ENCODE measurements around the gene NOS1AP.
"Not testable (repeated sequence)": the region's sequence is repeated elsewhere in the genome, so short reads cannot be mapped to it uniquely, and the experiment has no call there.

NOS1AP gene

DNA sequence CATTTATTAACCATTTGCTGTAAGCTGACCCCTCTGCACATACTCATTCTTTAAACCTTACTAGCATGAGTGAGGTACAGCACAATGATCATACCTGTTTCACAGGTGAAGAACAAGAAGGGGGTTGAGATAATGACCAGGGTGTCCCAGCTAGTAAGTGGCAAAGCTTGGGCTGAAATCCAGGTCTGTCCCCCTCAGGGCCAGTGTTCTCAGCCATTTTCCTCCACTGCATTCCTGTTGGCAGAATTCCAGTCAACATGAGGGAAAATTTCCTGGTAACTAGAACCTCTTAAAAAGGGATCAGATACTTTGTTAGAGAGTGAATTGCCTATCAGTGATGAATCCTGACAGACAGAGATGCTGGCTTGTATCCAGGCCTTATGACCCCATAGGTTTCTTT, 259.0 kb downstream of the NOS1AP start:
- no peak for DNase-seq (ENCODE audit: low read depth, low spot score)

DNA sequence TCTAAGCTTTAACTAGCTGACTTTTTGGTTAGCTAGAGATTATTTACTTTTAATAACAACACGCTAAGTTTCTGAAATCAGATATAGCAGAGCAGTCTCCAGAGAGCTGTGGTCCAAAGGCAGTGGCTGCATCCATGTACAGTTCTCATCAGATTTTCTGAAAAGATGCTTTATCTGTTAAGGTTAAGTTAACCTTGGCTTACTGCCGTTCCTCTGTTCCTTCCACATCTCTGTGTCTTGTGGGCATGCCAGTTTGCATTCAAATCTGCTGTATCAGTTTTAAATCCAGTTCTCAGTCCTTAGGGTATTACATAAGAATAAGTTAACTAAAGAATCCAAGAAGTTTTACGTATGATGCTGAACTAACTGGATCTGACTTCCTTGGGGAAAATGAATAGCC, 260.3 kb downstream of the NOS1AP start:
- no peak for DNase-seq (ENCODE audit: low read depth, low spot score)

DNA sequence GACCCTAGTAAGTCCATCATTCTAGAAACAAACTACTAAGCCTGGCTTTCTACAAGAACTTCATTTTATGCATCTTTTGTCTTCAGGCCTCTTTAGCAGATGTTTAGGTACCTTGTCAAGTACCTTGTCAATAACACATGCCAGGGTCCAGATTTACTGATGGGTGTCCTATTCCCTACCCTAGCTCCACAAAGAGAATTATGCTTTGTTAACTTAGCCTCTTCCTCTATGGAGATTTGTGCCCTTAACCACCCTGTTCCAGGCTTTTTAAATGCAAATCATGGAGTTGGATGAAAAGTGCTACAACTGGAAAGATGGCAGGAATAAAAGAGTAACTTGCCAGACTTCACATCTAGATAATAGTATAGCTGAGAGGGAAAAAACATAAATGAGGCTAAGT, 264.5 kb downstream of the NOS1AP start:
- no peak for DNase-seq (ENCODE audit: low read depth, low spot score)

DNA sequence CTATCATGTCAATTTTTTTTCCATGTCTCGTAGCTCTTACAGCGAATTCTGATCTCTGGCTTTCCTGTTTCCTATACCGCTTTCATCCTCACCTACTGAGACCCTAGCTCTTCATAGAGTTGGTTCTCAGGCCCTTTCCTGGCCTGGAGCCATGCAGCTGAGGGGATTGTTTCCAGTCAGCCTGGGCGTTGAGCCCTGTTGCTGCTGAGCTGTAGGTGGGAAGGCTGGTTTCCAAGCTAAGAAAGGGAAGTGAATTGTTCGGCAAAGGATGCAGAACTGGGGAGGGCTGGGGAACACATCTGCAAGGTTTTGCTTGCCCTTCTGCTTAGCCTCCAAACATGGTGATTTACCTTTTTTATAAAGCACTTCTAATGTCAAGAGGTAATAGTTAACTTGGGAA, 265.6 kb downstream of the NOS1AP start:
- no peak for DNase-seq (ENCODE audit: low read depth, low spot score)

DNA sequence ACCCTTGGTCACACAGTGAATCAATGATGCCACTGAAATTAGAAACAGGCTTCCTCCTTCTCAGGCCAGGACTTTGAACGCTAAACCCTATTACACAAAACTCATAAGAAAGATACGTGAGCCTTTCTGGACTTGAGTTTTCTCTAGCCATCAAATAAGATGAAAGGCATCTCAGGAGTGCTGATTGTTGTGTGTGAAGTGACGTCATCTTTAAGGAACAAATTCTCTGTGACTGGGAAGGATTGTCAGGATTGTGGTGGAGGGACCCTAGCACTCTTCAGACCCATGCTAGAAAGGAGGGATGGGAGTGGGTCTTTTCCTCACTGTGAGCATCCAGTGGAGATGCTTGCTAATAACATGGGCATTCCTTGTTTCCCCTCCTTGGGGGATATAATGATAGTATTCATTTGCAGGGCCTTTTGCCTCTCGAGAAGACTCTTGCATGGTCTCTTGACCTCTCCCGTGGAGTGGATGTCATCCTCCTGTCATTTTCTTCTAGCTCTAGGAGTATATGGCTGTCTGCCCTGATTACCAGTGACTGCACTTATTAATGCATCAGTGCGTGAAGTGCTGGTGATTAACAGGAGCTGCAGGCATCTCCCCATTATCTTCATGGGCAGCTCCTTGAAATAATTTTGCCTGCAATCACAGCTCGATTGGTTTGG, 267.3 kb downstream of the NOS1AP start:
- DNase-seq (ENCODE audit: low read depth, low spot score) = no peak

DNA sequence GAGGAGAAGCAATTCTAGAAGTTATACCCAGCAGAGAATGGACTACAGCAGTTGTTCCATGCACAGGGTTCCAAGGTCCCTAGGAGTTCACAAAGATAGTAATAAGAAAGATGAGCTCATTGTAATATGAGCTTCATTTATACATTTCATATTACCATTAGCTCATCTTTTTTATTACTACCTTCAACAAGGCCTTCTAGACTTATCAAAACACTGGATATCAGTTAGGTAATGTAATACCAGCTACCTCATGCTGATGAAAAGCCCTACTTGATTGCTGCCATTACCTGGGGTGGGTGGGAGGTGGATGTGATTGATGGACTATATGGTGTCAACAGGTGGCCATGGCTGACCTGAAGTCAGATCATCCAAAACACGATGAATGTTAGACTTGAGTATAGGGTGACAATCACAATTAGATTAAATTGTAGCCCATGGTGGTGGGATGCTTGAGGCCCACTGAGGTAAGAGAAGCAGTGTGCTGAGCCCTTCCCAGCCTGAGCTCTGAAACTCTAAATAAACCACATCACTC, 273.0 kb downstream of the NOS1AP start:
- DNase-seq (ENCODE audit: low read depth, low spot score) = no peak

DNA sequence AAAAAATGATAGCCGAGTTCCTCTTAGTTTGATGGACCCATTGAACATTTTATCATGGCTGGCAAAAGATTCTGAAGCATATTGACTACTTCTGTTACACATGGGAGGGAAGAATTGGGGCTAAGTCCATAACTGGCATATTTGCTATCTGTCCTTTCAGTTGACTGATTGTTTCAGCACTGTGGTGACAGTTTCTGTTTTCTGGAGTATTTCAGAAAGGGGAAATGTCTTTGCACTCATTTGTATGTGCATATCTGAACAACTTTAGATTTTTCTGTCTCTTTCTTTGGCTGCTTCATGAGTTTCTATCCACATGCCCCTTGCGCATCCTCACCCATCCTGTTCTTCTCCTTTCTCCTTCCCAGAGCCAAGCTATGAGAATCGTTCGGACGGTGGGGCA, 274.0 kb downstream of the NOS1AP start:
- DNase-seq (ENCODE audit: low read depth, low spot score) = no peak

- no peak for DNase-seq (ENCODE audit: low read depth, low spot score)
Observed at GRCh38 chr1:162347281-162347680, 277.8 kb downstream of the NOS1AP start.

GRCh38 chr1:162349635-162350330, 280.3 kb downstream of the NOS1AP start:
- peak; percentile 42 for DNase-seq (ENCODE audit: low read depth, low spot score)

GRCh38 chr1:162351246-162351842, 281.9 kb downstream of the NOS1AP start:
- no peak for DNase-seq (ENCODE audit: low read depth, low spot score)

DNA sequence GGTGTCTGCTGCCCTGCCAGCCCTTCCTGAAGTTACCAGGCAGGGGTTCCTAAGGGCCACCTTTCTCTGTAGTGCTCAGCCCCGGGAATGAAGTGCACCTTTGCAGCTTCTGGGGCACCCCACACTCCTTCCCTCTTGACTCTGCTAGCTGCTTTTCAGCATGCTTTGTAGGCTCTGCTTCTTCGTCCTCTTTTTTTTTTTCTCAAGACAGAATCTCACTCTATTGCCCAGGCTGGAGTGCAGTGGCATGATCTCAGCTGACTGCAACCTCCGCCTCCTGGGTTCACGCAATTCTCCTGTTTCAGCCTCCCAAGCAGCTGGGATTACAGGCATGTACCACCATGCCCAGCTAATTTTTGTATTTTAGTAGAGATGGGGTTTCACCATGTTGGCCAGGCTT, 282.4 kb downstream of the NOS1AP start:
- DNase-seq (ENCODE audit: low read depth, low spot score) = not testable (repeated sequence)

GRCh38 chr1:162353078-162353477, 283.6 kb downstream of the NOS1AP start:
- DNase-seq (ENCODE audit: low read depth, low spot score) = no peak

DNA sequence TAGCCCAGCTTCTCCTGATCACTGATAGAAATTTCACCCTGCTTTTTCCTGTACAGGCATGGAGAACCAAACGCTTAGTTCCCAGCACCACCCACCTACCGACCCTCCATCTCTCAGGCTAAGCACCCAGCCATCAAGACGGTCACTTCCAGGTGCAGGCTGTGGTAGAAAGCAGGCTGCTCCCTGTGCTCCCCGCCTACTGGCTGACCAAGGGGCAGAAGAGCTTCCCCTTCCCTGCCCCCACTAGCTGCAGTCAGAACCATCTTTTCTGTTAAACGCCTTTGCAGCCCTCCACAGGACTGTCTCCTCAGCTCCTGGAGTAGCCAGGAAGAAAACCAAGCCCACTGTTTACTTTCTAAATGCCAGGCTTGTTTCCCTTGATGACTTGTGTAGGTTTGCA, 284.2 kb downstream of the NOS1AP start:
- DNase-seq (ENCODE audit: low read depth, low spot score) = no peak

DNA sequence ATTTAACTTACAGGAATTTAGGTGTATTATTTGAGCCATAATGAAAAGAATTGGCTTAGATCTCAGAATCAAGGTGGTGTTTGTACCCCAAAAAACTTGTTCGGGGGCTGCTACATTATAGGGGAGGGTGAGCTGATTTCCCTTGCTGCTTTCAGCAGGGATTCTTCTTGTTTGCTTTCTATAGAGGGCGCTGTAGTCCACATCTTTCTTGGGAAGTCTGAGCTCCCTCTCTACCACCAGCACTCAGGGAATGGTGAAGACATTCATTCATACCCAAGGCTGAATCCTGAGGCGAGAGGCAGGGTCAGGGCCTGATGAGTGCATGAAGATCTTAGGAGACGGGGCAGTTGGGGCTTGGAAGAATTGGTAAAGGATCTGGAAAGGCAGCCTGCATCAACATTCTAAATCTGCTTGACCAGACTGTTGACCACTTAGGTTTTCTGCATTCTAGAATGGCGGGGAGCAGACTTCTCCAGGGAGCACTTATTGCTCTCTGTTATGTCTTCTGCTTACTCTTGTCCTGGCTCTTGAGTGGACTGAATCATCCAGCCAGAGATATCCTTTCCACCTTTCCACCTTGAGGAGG, 288.3 kb downstream of the NOS1AP start:
- peak; percentile 44 for DNase-seq (ENCODE audit: low read depth, low spot score)

DNA sequence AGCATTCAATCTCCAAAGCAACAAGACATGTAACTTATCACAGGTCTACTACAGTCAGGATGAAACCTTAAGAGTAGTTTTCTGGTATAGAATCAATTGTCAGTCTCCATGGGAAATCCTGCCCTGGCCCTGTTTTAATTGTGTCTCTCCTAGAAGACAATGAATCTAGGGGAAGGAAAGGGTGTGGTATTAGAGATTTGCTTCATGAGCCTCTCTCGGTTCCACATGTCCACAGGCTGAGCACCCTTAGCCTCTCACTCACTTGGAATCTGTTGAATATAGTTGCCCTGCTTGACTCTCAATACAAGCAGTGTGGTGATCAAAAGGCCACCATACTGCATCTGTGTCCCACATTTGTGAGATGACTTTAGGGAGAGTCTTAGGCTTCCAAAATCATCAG, 289.4 kb downstream of the NOS1AP start:
- DNase-seq (ENCODE audit: low read depth, low spot score) = no peak

DNA sequence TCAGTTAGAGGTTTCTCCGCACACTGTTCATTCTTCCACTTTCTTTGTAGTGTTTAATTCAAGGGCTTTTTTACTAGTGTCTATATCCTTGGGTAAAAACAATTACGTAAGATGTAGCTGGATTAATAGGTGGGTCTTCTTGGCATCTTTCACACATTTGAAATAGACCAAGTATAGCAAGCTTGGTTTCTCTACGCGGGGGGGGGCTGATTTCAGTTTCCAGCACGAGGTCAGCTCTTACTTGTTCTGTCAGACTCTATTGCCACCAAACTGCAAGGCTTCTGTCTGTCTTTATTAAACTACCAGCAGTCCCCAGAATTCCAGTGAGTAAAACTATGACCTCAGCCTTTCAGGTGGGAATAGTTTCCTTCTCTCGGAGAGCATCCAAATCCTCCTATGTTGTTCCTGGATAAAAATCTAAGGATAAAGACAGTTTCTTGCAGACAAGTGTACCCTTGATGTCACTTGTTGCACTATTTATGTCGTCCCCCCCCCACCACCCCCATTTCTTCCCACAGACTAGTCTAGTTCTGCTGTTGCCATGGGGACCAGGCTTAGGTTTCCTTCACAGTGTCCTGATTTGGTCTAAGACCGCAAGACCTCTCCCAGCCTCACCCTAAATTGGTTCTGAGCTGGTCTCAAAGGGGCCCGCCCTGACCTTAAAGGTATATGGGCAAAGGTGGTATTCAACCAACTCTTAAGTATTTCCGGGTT, 290.2 kb downstream of the NOS1AP start:
- no peak for DNase-seq (ENCODE audit: low read depth, low spot score)

DNA sequence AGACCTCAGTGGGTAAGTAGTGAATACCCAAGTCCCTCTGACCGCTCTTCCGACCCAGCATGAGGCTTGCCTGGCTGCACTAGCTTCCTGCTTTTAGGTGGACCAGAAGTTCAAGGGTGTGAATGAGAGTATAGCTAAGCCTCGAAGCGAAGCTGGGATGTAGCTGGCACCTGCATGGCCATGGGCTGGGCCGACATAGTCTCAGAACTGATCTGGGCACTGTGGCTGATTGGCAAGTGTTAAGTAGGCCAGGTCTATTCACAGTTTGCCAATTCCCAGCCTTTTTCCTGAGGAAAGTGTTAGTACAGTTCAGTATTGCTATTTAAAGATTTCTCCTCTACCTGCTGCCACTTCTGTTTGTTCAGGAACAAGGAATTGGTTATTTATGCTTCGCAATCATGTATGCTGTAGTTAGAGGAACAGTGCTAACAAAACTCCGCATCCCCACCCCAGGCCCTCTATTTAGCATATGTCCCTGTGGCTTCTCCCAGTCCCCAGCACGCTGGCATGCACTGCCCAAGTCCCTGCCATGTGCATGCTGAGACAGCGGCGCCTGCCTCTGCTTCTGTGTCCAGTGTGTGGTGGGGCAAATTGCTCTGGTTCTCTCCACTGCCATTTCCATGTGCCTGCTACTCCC, 290.9 kb downstream of the NOS1AP start:
- no peak for DNase-seq (ENCODE audit: low read depth, low spot score)

- DNase-seq (ENCODE audit: low read depth, low spot score) = no peak
Observed at GRCh38 chr1:162360874-162361260, 291.4 kb downstream of the NOS1AP start.

GRCh38 chr1:162361349-162361748, 291.9 kb downstream of the NOS1AP start:
- no peak for DNase-seq (ENCODE audit: low read depth, low spot score)

GRCh38 chr1:162363823-162364222, 294.3 kb downstream of the NOS1AP start:
- DNase-seq (ENCODE audit: low read depth, low spot score) = no peak

GRCh38 chr1:162364498-162364897, 295.0 kb downstream of the NOS1AP start:
- no peak for DNase-seq (ENCODE audit: low read depth, low spot score)
